ENCODE results near the gene NAE1.

DNA sequence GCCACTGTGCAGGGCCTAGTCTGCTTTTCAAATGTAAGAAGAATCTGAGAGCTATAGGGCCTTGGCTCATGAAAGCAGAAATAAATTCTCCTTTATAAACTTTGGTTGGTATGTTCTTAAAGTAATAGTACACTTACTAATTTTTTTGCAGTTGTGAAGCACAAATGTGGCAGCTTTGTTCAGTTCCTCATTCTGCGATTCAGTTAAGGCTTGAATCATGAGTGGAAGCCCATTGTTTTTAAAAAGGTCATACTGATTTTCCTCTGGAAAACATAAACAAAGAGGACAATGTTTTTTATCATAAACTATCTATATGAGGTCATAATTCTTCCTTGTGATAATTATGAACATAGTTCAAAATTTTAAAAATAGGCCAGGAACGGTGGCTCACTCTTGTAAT, 55.8 kb downstream of the NAE1 start:
- TF ChIP-seq, protein P1, sequence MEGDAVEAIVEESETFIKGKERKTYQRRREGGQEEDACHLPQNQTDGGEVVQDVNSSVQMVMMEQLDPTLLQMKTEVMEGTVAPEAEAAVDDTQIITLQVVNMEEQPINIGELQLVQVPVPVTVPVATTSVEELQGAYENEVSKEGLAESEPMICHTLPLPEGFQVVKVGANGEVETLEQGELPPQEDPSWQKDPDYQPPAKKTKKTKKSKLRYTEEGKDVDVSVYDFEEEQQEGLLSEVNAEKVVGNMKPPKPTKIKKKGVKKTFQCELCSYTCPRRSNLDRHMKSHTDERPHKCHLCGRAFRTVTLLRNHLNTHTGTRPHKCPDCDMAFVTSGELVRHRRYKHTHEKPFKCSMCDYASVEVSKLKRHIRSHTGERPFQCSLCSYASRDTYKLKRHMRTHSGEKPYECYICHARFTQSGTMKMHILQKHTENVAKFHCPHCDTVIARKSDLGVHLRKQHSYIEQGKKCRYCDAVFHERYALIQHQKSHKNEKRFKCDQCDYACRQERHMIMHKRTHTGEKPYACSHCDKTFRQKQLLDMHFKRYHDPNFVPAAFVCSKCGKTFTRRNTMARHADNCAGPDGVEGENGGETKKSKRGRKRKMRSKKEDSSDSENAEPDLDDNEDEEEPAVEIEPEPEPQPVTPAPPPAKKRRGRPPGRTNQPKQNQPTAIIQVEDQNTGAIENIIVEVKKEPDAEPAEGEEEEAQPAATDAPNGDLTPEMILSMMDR (conservative IDR thresholded peaks at IDR 0.05; ENCODE audit: low read length) = no peak
- no peak for TF ChIP-seq EZH2phosphoT487 (IDR thresholded peaks at IDR 0.05; ENCODE audit: borderline replicate concordance, low read depth, low read length)
